Hepatocyte (in vitro differentiated cells): ENCODE results near the gene FCRL1. TPM values are rescaled to one million over a fixed set of nuclear protein-coding genes. Genes with fewer than 3 reads are reported as not detected.

Source experiments
- DNase-seq: peaks from one replicate; pipeline ENCODE4 v3.0.0-alpha.2; 2016; ENCODE audit warnings: low spot score
- H2AFZ ChIP-seq: fragments of 200-600 bp; sonication (generic); 2 replicates; pipeline ENCODE4 v1.6.0; 2016; ENCODE audit warnings: antibody characterized with exemption, mild to moderate bottlenecking
- H3K27ac ChIP-seq: fragments of 200-600 bp; sonication (generic); 2 replicates; pipeline ENCODE4 v1.5.1; 2016; ENCODE audit warnings: mild to moderate bottlenecking
- H3K27me3 ChIP-seq: fragments of 200-600 bp; sonication (generic); 2 replicates; pipeline ENCODE4 v1.6.1; 2016
- H3K36me3 ChIP-seq: fragments of 200-600 bp; sonication (generic); replicated peaks from 2 replicates; pipeline ENCODE4 v1.5.1; 2016; ENCODE audit warnings: low read depth; ENCODE audit not compliant: insufficient read depth
- H3K4me1 ChIP-seq: fragments of 200-600 bp; sonication (generic); 2 replicates; pipeline ENCODE4 v1.5.1; 2016; ENCODE audit warnings: mild to moderate bottlenecking, moderate library complexity; ENCODE audit not compliant: insufficient read depth
- H3K4me2 ChIP-seq: fragments of 200-600 bp; sonication (generic); 2 replicates; pipeline ENCODE4 v1.6.0; 2016
- H3K4me3 ChIP-seq: fragments of 200-600 bp; sonication (generic); 2 replicates; pipeline ENCODE4 v1.5.1; 2016; ENCODE audit warnings: mild to moderate bottlenecking
- H3K79me2 ChIP-seq: fragments of 200-600 bp; sonication (generic); 2 replicates; pipeline ENCODE4 v1.6.0; 2017; ENCODE audit warnings: mild to moderate bottlenecking
- H3K9me2 ChIP-seq: fragments of 200-600 bp; sonication (generic); replicated peaks from 2 replicates; pipeline ENCODE4 v1.6.0; 2017; ENCODE audit warnings: mild to moderate bottlenecking; ENCODE audit not compliant: insufficient read depth
- H3K9me3 ChIP-seq: fragments of 200-600 bp; sonication (generic); 2 replicates; pipeline ENCODE4 v1.5.1; 2016; ENCODE audit warnings: low read depth, mild to moderate bottlenecking
- H4K20me1 ChIP-seq: fragments of 200-600 bp; sonication (generic); 2 replicates; pipeline ENCODE4 v1.6.0; 2016; ENCODE audit warnings: mild to moderate bottlenecking; ENCODE audit not compliant: insufficient read depth, poor library complexity, severe bottlenecking
- EZH2 ChIP-seq: fragments of 200-600 bp; sonication (generic); IDR thresholded peaks from 2 replicates; pipeline ENCODE4 v1.6.1; 2016; ENCODE audit warnings: antibody characterized with exemption, mild to moderate bottlenecking, borderline replicate concordance
- EZH2phosphoT487 ChIP-seq: fragments of 200-600 bp; sonication (generic); IDR thresholded peaks from one replicate; pipeline ENCODE4 v1.6.1; 2018; ENCODE audit warnings: antibody characterized with exemption, mild to moderate bottlenecking, low read depth, moderate library complexity; ENCODE audit not compliant: unreplicated experiment, severe bottlenecking
- WGBS: methylation state at CpG from one replicate; pipeline ENCODE4 v1.1.6; 2016; ENCODE audit warnings: low lambda C conversion rate; ENCODE audit errors: missing lambda C conversion rate; 5-methylcytosine and 5-hydroxymethylcytosine counted together
- polyA plus RNA-seq: library from polyadenylated mRNA; unstranded; fragments of >200 nt; fragmentation: Nextera tagmentation; extraction: Ambion mirVana; gene quantifications from 2 replicates; pipeline ENCODE4 v1.2.1, GENCODE V29; 2016
- total RNA-seq: library from RNA; depleted of rRNA; stranded (reverse); fragments of >200 nt; gene quantifications from 2 replicates; pipeline ENCODE4 v1.2.3, GENCODE V29; 2014
- TF ChIP-seq, protein P1 (sequence below): fragments of 200-600 bp; sonication (generic); IDR thresholded peaks from 2 replicates; pipeline ENCODE4 v1.5.1; 2016; ENCODE audit warnings: antibody characterized with exemption, mild to moderate bottlenecking; ENCODE audit not compliant: poor library complexity

FCRL1 gene
- total and polyA plus RNA-seq, 2 experiments from 2014 or later, result not detected

DNA sequence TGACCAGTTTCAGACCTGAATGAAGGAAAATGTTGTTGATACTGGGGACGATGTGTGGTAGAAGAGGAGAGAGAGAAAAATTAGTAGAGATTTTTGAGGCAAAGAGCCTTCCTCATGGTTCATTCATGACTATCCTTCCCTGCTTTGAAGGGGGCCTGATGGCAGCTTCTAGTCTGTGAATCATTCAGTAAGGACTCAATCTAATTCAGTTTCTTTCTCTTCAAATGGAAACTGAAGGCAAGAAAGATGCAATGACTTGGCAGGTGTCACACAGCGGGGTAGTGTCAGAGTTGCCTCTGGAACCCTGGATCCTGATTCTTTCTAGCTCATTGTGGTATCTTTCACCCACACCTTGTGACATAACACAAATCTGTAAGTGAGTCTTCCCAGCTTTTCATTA lies 36.6 kb upstream of the FCRL1 start:
- Histone ChIP-seq H3K27me3 (no peaks in the 10 kb centered on the region), H4K20me1 (no peaks in the 10 kb centered on the region), H3K36me3 (no peaks in the 10 kb centered on the region), H3K4me2 (no peak overlapping the region), H2AFZ (no peak overlapping the region), H3K27ac (no peak overlapping the region), H3K9me3 (no peaks in the 10 kb centered on the region), H3K4me1 (no peaks in the 10 kb centered on the region), H3K4me3 (no peak overlapping the region), H3K79me2 (no peaks in the 10 kb centered on the region), H3K9me2 (no peaks in the 10 kb centered on the region)
- DNase-seq, result no peak
- no peak for TF ChIP-seq EZH2phosphoT487
- TF ChIP-seq, protein P1, sequence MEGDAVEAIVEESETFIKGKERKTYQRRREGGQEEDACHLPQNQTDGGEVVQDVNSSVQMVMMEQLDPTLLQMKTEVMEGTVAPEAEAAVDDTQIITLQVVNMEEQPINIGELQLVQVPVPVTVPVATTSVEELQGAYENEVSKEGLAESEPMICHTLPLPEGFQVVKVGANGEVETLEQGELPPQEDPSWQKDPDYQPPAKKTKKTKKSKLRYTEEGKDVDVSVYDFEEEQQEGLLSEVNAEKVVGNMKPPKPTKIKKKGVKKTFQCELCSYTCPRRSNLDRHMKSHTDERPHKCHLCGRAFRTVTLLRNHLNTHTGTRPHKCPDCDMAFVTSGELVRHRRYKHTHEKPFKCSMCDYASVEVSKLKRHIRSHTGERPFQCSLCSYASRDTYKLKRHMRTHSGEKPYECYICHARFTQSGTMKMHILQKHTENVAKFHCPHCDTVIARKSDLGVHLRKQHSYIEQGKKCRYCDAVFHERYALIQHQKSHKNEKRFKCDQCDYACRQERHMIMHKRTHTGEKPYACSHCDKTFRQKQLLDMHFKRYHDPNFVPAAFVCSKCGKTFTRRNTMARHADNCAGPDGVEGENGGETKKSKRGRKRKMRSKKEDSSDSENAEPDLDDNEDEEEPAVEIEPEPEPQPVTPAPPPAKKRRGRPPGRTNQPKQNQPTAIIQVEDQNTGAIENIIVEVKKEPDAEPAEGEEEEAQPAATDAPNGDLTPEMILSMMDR, result no peak
- no peak for TF ChIP-seq EZH2
- WGBS, result 89% methylated on average over 2 of the region's 2 CpGs

DNA sequence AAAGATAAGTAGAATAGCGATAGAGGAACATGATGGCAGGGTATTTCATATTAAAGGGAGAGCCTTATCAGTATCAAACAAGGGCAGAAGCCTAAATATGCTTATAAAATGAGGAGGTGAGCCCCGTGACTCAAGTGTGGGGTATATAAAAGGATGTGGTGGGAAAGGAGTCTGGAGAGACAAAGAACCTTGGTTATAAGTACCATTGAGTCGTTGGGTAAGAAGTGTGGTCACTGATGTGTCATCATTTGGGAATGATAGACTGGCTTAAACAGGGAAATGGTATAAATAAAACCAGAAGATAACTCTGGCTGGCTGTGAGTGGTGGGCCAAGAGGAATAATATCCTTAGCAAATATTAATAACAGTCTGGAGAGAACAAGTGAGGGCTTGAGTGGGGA lies 32.6 kb upstream of the FCRL1 start:
- H3K4me1 ChIP-seq, result no peaks in the 10 kb centered on the region
- no peaks in the 10 kb centered on the region for H4K20me1 ChIP-seq
- H3K36me3 ChIP-seq, result no peaks in the 10 kb centered on the region
- TF ChIP-seq EZH2 (no peak), EZH2phosphoT487 (no peak)
- TF ChIP-seq, protein P1, result no peak
- no peak overlapping the region for H2AFZ ChIP-seq
- no peaks in the 10 kb centered on the region for H3K9me2 ChIP-seq
- no peaks in the 10 kb centered on the region for H3K79me2 ChIP-seq
- 82% methylated on average over 3 of the region's 3 CpGs for WGBS
- no peak overlapping the region for H3K4me2 ChIP-seq
- H3K27ac ChIP-seq, result no peak overlapping the region
- no peaks in the 10 kb centered on the region for H3K9me3 ChIP-seq
- no peak for DNase-seq
- H3K4me3 ChIP-seq, result no peak overlapping the region
- H3K27me3 ChIP-seq, result no peaks in the 10 kb centered on the region

DNA sequence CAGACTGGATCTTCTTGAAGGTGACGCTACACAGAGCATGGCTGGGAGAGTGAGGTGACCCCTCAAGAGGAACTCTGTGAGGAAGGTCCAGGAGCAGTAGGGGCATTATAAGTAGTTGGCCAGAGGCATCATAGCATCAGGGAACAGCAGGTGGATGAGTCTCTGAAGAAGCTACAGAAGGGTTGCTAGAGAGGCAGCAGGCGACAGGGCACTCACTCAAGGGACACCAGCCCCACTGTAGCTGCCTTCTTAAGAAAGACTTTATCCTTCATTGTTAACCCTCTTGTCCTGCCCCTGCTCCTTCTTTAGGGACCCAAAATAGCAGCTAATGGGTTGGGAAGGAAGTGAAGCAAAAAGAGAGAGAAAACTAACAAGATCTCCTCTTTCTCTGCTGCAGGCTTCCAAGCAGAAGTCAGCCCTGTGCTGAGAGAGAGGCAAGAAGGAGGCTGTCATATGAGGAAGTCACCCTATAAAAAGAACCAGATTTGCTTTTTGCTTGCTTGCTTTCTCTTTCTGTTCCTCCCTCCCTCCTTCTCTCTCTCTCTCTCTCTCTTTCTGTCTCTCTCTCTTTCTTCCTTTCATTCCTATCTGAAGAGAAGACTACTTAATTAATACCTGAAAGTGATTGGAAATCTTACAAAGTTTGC lies 29.4 kb upstream of the FCRL1 start:
- no peaks in the 10 kb centered on the region for H4K20me1 ChIP-seq
- no peak for DNase-seq

More for the DNA sequence above, 29.4 kb upstream of the FCRL1 start:
- H3K36me3 ChIP-seq, result no peaks in the 10 kb centered on the region
- no peak overlapping the region for H3K4me3 ChIP-seq
- no peak overlapping the region for H3K4me2 ChIP-seq
- H3K9me3 ChIP-seq, result no peaks in the 10 kb centered on the region
- no peak for TF ChIP-seq EZH2
- no peak for TF ChIP-seq EZH2phosphoT487
- TF ChIP-seq, protein P1, result no peak
- no peaks in the 10 kb centered on the region for H3K27me3 ChIP-seq
- H3K79me2 ChIP-seq, result no peaks in the 10 kb centered on the region
- H3K4me1 ChIP-seq, result no peaks in the 10 kb centered on the region
- no peak overlapping the region for H2AFZ ChIP-seq
- no peaks in the 10 kb centered on the region for H3K9me2 ChIP-seq
- WGBS, result 97% methylated on average over 2 of the region's 2 CpGs
- H3K27ac ChIP-seq, result no peak overlapping the region
